ENCODE measurements around the gene SIGLECL1.

DNA sequence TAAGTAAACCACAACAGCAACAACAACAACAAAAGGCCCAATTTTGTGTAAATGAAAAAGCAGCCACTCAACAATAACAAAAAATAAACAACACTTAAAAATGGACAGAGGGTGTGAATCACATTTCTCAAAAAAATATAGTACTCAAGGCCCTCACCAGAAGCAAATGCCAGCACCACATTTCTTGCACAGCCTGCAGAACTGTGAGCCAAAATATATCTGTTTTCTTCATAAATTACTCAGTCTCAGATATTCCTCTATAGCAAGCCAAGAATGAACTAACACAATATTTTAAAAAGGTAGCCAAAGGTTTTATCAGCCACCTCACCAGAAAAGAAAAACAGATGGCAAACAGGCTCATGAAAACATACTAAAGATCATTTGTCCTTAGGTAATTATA lies 29.9 kb upstream of the SIGLECL1 start:
- TF ChIP-seq POLR2A (IDR thresholded peaks at IDR 0.05), result no peak
- TF ChIP-seq, protein P1, sequence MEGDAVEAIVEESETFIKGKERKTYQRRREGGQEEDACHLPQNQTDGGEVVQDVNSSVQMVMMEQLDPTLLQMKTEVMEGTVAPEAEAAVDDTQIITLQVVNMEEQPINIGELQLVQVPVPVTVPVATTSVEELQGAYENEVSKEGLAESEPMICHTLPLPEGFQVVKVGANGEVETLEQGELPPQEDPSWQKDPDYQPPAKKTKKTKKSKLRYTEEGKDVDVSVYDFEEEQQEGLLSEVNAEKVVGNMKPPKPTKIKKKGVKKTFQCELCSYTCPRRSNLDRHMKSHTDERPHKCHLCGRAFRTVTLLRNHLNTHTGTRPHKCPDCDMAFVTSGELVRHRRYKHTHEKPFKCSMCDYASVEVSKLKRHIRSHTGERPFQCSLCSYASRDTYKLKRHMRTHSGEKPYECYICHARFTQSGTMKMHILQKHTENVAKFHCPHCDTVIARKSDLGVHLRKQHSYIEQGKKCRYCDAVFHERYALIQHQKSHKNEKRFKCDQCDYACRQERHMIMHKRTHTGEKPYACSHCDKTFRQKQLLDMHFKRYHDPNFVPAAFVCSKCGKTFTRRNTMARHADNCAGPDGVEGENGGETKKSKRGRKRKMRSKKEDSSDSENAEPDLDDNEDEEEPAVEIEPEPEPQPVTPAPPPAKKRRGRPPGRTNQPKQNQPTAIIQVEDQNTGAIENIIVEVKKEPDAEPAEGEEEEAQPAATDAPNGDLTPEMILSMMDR (IDR thresholded peaks at IDR 0.05), result no peak

Measured in gastroesophageal sphincter (tissue), 3 donors.